Chondrocyte (in vitro differentiated cells): ENCODE measurements around the gene HLX. TPM values are rescaled to one million over a fixed set of nuclear protein-coding genes. Genes with fewer than 3 reads are reported as not detected.

Experiments
- DNase-seq: peaks from one replicate; pipeline ENCODE4 v3.0.0; 2021; ENCODE audit warnings: mixed read lengths, low spot score
- H3K27ac Mint-ChIP-seq: one replicate; pipeline ENCODE4 v1.8.0; 2021; ENCODE audit warnings: mild to moderate bottlenecking, moderate library complexity, mixed read lengths; ENCODE audit not compliant: unreplicated experiment
- H3K27me3 Mint-ChIP-seq: 2 replicates; pipeline ENCODE4 v1.8.0; 2021; ENCODE audit warnings: low read depth, mixed read lengths
- H3K36me3 Mint-ChIP-seq: 2 replicates; pipeline ENCODE4 v1.8.0; 2021; ENCODE audit warnings: low read depth, mixed read lengths
- H3K4me1 Mint-ChIP-seq: 2 replicates; pipeline ENCODE4 v1.8.0; 2021; ENCODE audit warnings: low read depth, mild to moderate bottlenecking, mixed read lengths
- H3K4me3 Mint-ChIP-seq: one replicate; pipeline ENCODE4 v1.8.0; 2021; ENCODE audit warnings: mild to moderate bottlenecking, moderate library complexity, mixed read lengths; ENCODE audit not compliant: unreplicated experiment
- H3K9me3 Mint-ChIP-seq: 2 replicates; pipeline ENCODE4 v1.8.0; 2021; ENCODE audit warnings: low read depth, mixed read lengths
- CTCF ChIP-seq: fragments of 200-600 bp; sonication (generic); IDR thresholded peaks from 2 replicates; pipeline ENCODE4 v1.5.0; 2021; ENCODE audit warnings: antibody characterized with exemption, mild to moderate bottlenecking, moderate library complexity
- long read RNA-seq: library from polyadenylated mRNA; stranded (forward); transcript quantifications from one replicate; pipeline ENCODE4 v2.0.0, GENCODE V29; 2021
- total RNA-seq: library from RNA; stranded (reverse); gene quantifications from 3 replicates; pipeline ENCODE4 v1.2.1, GENCODE V29; 2021

Gene HLX, protein sequence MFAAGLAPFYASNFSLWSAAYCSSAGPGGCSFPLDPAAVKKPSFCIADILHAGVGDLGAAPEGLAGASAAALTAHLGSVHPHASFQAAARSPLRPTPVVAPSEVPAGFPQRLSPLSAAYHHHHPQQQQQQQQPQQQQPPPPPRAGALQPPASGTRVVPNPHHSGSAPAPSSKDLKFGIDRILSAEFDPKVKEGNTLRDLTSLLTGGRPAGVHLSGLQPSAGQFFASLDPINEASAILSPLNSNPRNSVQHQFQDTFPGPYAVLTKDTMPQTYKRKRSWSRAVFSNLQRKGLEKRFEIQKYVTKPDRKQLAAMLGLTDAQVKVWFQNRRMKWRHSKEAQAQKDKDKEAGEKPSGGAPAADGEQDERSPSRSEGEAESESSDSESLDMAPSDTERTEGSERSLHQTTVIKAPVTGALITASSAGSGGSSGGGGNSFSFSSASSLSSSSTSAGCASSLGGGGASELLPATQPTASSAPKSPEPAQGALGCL
- 0.33 to 0.82 TPM (median 0.62 TPM) in 3 replicates for total RNA-seq
- long read RNA-seq: 0 reads

DNA sequence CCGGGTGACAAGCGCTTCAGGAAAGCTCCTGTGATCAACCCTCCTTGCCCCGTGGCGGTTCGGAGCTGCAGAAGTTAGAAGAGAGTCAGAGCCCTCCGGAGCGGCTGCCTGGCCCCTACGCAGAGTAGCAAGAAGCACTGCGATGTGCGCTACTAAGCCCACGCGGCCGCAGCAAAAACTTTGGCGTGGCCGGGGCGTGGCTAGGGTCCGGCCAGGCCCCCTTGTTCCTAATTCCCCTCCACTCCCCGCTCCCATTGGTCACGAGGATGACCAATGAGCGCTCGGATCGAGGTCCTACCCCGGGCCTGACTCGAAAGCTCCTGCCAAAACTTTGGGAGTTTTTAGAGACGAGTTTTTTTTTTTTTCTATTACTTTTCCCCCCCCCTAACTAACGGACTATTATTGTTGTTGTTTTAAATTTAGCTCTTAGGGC is at the start of gene HLX:
HLX (plus strand) TSS at position 368 of the 433 bp plus-strand sequence. CDS start 415 bp downstream, outside the sequence.
- Mint-ChIP-seq H3K4me1 (peaks cover 48% of the 10 kb centered on the region), H3K36me3 (peaks cover 6% of the 10 kb centered on the region), H3K9me3 (no peaks in the 10 kb centered on the region), H3K27me3 (peaks cover 77% of the 10 kb centered on the region), H3K27ac (no peak within 1 kb of the TSS), H3K4me3 (peak within 1 kb of the TSS; percentile 66)
- no peak for DNase-seq
- no peak for TF ChIP-seq CTCF

GRCh38 chr1:220833436-220833835 is 45.8 kb upstream of the HLX start:
- peaks cover 14% of the 10 kb centered on the region for H3K27me3 Mint-ChIP-seq

DNA sequence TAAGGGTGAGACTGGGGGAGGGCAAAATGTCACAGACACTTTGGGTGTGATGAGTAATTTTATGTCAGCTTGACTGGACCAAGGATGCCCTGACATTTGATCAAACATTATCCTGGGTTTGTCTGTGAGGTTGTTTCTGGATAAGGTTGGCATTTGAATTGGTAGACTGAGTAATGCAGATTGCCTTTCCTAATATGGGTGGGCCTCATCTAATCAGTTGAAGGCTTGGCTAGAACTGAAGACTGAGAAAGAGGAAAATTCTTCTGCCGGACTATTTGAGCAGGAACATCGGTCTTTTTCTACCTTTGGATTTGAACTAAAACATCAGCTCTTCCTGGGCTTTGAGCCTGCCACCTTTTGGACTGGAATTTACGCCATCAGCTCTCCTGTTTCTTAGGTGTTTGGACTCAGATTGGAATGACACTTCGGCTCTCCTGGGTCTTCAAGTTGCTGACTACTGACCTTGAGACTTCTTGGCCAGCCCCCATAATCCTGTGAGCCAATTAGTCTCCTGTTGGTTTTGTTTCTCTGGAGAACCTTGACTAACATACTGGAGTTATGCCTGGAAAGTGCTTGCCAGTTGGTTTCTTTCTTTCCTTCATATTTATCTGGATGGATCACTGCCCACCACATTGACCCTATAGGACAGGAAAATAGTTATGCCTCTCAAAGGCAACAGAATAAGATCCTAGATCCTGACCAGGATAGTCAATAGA is 44.9 kb upstream of the HLX start:
- Mint-ChIP-seq H3K27ac (no peak overlapping the region), H3K4me3 (no peak overlapping the region), H3K36me3 (no peaks in the 10 kb centered on the region), H3K27me3 (peaks cover 14% of the 10 kb centered on the region), H3K9me3 (peaks cover 10% of the 10 kb centered on the region), H3K4me1 (peaks cover 5% of the 10 kb centered on the region)
- TF ChIP-seq CTCF: no peak
- DNase-seq: no peak

More at GRCh38 chr1:220833436-220833835, 45.8 kb upstream of the HLX start:
- Mint-ChIP-seq H3K36me3 (no peaks in the 10 kb centered on the region), H3K4me3 (no peak overlapping the region), H3K9me3 (peaks cover 10% of the 10 kb centered on the region), H3K27ac (no peak overlapping the region), H3K4me1 (peaks cover 5% of the 10 kb centered on the region)
- no peak for TF ChIP-seq CTCF
- no peak for DNase-seq

DNA sequence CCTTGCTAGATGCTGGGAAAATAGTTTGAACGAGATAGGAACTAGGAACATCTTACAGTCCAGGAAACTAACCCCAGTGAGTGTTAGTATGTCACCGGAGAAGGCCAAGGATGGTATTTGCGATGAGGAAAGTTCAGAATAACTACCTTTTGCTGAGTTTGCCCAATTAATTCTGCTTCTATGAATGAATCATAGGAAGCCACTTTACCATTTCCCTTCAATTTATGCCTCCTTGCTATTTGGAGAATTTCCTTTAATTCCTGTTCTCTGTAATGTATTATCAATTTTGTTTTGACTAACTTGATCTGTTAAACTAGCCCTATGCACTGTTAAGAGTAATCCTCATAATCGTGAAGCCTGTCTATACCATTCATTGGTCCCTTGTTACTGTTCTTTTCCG is 40.7 kb upstream of the HLX start:
- H3K9me3 Mint-ChIP-seq: no peaks in the 10 kb centered on the region
- no peak for TF ChIP-seq CTCF
- no peaks in the 10 kb centered on the region for H3K4me1 Mint-ChIP-seq
- no peak for DNase-seq
- H3K36me3 Mint-ChIP-seq: no peaks in the 10 kb centered on the region
- H3K27me3 Mint-ChIP-seq: peaks cover 23% of the 10 kb centered on the region
- no peak overlapping the region for H3K4me3 Mint-ChIP-seq
- H3K27ac Mint-ChIP-seq: no peak overlapping the region

DNA sequence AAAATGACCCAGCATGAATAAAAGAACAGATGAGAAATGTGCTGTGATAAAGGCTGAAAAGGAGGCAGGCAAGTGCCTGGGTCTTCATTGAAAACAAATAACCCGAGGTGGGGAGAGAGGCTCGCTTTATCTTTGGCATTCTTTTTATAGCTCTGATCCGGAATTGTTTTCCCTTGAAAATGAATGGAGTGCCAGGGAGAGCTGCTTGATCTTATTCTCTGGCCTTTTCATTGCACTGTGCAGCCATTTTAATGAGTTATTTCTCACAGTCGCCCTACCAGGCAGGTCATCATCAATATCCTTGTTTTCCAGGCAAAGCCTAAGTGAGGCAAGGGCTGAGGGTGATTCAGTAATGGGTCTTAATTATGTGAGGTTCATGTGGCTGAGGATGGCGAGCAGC is 39.8 kb upstream of the HLX start:
- TF ChIP-seq CTCF: no peak
- peaks cover 22% of the 10 kb centered on the region for H3K27me3 Mint-ChIP-seq
- H3K4me3 Mint-ChIP-seq: no peak overlapping the region
- H3K27ac Mint-ChIP-seq: no peak overlapping the region
- H3K9me3 Mint-ChIP-seq: no peaks in the 10 kb centered on the region
- H3K4me1 Mint-ChIP-seq: no peaks in the 10 kb centered on the region
- DNase-seq: no peak
- no peaks in the 10 kb centered on the region for H3K36me3 Mint-ChIP-seq
